GM15510 (cell line): Measurements from ENCODE around the gene CLIC3.

Experiments used
- POLR2A ChIP-seq: IDR thresholded peaks from 3 replicates; pipeline ENCODE4 v1.6.1; 2011; ENCODE audit warnings: borderline replicate concordance; ENCODE audit not compliant: insufficient read length; ENCODE audit errors: extremely low read depth

The CLIC3 gene

GRCh38 chr9:137034709-137035506 is 38.5 kb upstream of the CLIC3 start:
- no peak for TF ChIP-seq POLR2A

- no peak for TF ChIP-seq POLR2A
These were observed 37.8 kb upstream of the CLIC3 start for GRCh38 chr9:137034039-137034708.

GRCh38 chr9:137032858-137033257 is 36.5 kb upstream of the CLIC3 start:
- no peak for TF ChIP-seq POLR2A

- no peak for TF ChIP-seq POLR2A
These were observed 35.7 kb upstream of the CLIC3 start, which contains the start of gene FUT7 for GRCh38 chr9:137031904-137032640. FUT7 (minus strand) TSS chr9:137032088; CDS start chr9:137031991, 97 bp downstream.

- no peak for TF ChIP-seq POLR2A
These were observed 34.5 kb upstream of the CLIC3 start for GRCh38 chr9:137030538-137031527.

- TF ChIP-seq POLR2A, result no peak
These were observed 33.6 kb upstream of the CLIC3 start for GRCh38 chr9:137030006-137030405.

- TF ChIP-seq POLR2A, result no peak
These were observed 32.9 kb upstream of the CLIC3 start for GRCh38 chr9:137029058-137029936.

- TF ChIP-seq POLR2A, result no peak
These were observed 32.1 kb upstream of the CLIC3 start for GRCh38 chr9:137028263-137029057.

GRCh38 chr9:137027369-137028262 is 31.2 kb upstream of the CLIC3 start, which contains the start of gene ABCA2:
ABCA2 (minus strand) TSS chr9:137028237; CDS start chr9:137028140, 97 bp downstream.
- no peak for TF ChIP-seq POLR2A

- TF ChIP-seq POLR2A, result no peak
These were observed 30.5 kb upstream of the CLIC3 start for GRCh38 chr9:137026828-137027227.

GRCh38 chr9:137026384-137026783 is 30.0 kb upstream of the CLIC3 start:
- no peak for TF ChIP-seq POLR2A

GRCh38 chr9:137025517-137025966 is 29.2 kb upstream of the CLIC3 start:
- TF ChIP-seq POLR2A, result no peak

GRCh38 chr9:137023583-137023991 is 27.2 kb upstream of the CLIC3 start:
- TF ChIP-seq POLR2A, result no peak
